Right lobe of liver (tissue), 6 donors: ENCODE data around the gene LDLRAD4. TPM values are rescaled to one million over a fixed set of nuclear protein-coding genes. Genes with fewer than 3 reads are reported as not detected.

Experiments used
- ATAC-seq, 4 donors: fragments of 200-7000 bp; cut with Tn5 transposase; one replicate each; pipeline ENCODE4 v1.9.1; 2020; ENCODE audit warnings: mild to moderate bottlenecking in 4 of 4, moderate library complexity in 4 of 4
- DNase-seq, 3 donors: peaks; one replicate each; pipeline ENCODE4 v3.0.0-alpha.2; 2020
- H3K27ac ChIP-seq, 3 donors: fragments of 200-600 bp; one replicate each; pipeline ENCODE4 v1.8.0; 2022
- H3K27me3 ChIP-seq, 2 donors: fragments of 200-600 bp; one replicate each; pipeline ENCODE4 v1.8.0; 2022
- H3K36me3 ChIP-seq, 4 donors: fragments of 200-600 bp; sonication (generic) in 1 of 4; one replicate each; pipeline versions ENCODE4 v1.5.1 to v1.8.0; 2017 to 2022; ENCODE audit warnings: control low read depth in 1 of 4
- H3K4me1 ChIP-seq, 4 donors: fragments of 200-600 bp; sonication (generic) in 1 of 4; one replicate each; pipeline versions ENCODE4 v1.5.1 to v1.8.0; 2017 to 2022; ENCODE audit warnings: control low read depth in 1 of 4
- H3K4me3 ChIP-seq, 3 donors: fragments of 200-600 bp; one replicate each; pipeline ENCODE4 v1.8.0; 2022
- H3K9me3 ChIP-seq, 4 donors: fragments of 200-600 bp; sonication (generic) in 1 of 4; one replicate each; pipeline versions ENCODE4 v1.5.1 to v1.8.0; 2017 to 2022; ENCODE audit warnings: control low read depth in 1 of 4
- POLR2A ChIP-seq: fragments of 450-650 bp; IDR thresholded peaks from one replicate; pipeline ENCODE4 v1.6.1; 2017; ENCODE audit warnings: antibody characterized with exemption, mild to moderate bottlenecking
- WGBS: methylation state at CpG from one replicate; pipeline ENCODE4 v1.1.6; 2018; ENCODE audit warnings: low coverage, low lambda C conversion rate; ENCODE audit not compliant: insufficient coverage; ENCODE audit errors: missing lambda C conversion rate; 5-methylcytosine and 5-hydroxymethylcytosine counted together
- intact Hi-C, 2 donors: fragments of 100-400 bp; cut with DNase I; formaldehyde crosslinking; loops; one replicate each; pipeline versions ENCODE4 v1.11.2 to v1.14.1; 2022
- total RNA-seq, 6 experiments: library from RNA; depleted of rRNA in 2 of 6; stranded (reverse); fragments of >200 nt in 2 of 6; fragmentation: NEBNext Ultra II Directional in 3 of 6; extraction: Animal tissue kit (Norgen Biotek cat#: 25700) in 3 of 6; gene quantifications; one replicate each; pipeline versions ENCODE4 v1.1.0 to v1.2.4, GENCODE V29; 2016 to 2023
- TF ChIP-seq, protein P1 (sequence below), 4 donors: fragments of 200-600 bp in 3 of 4; fragments of 450-650 bp in 1 of 4; IDR thresholded peaks; one replicate each; pipeline versions ENCODE4 v1.5.1 to v1.8.0; 2016 to 2022; ENCODE audit warnings: antibody characterized with exemption in 4 of 4, mild to moderate bottlenecking in 2 of 4
- donor health status: DM: no; HTN: yes; CAD: no.
- donor health status: DM: no; HTN: no; CAD: no.
- donor health status: DM: no; HTN: no; CAD: no.
- donor health status: DM: no; HTN: yes; CAD: no.
- donor health status: DM: no; HTN: yes; CAD: no.

LDLRAD4 gene
- total RNA-seq, 6 experiments from 2014 or later: 10.6 to 66.4 (median 18.7) TPM

DNA sequence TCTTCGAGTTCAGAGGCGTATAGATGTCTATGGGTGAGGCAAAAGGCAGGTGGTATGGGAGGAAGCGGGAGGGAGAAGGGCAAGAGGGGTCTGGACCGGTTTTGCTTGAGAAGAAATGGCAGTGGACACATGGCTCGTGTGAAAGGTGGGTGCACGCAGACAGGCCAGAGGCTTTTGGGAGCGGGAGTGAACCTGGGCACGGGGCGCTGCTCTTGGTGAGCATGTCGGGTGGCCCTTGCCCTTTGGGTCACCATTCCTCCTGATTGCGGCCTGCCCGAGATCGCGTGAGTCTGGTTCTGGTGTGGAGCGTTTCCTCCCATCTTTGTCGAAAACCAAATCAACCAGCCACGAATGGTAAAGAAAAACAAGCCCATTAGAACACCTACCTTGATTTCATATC, 12.6 kb downstream of the LDLRAD4 start:
- peak in 1 of 3 donors; percentile 25 for DNase-seq
- TF ChIP-seq POLR2A: no peak
- TF ChIP-seq, protein P1, sequence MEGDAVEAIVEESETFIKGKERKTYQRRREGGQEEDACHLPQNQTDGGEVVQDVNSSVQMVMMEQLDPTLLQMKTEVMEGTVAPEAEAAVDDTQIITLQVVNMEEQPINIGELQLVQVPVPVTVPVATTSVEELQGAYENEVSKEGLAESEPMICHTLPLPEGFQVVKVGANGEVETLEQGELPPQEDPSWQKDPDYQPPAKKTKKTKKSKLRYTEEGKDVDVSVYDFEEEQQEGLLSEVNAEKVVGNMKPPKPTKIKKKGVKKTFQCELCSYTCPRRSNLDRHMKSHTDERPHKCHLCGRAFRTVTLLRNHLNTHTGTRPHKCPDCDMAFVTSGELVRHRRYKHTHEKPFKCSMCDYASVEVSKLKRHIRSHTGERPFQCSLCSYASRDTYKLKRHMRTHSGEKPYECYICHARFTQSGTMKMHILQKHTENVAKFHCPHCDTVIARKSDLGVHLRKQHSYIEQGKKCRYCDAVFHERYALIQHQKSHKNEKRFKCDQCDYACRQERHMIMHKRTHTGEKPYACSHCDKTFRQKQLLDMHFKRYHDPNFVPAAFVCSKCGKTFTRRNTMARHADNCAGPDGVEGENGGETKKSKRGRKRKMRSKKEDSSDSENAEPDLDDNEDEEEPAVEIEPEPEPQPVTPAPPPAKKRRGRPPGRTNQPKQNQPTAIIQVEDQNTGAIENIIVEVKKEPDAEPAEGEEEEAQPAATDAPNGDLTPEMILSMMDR (IDR thresholded peaks at IDR 0.05): no peak
- Histone ChIP-seq H3K4me3 (no peak overlapping the region), H3K27me3 (no peaks in the 10 kb centered on the region), H3K4me1 (no peaks in the 10 kb centered on the region), H3K27ac (no peak overlapping the region), H3K9me3 (no peaks in the 10 kb centered on the region), H3K36me3 (no peaks in the 10 kb centered on the region)
- 90% methylated on average over 5 of the region's 17 CpGs for WGBS
- intact Hi-C loops: no loop called here
- ATAC-seq: no peak

DNA sequence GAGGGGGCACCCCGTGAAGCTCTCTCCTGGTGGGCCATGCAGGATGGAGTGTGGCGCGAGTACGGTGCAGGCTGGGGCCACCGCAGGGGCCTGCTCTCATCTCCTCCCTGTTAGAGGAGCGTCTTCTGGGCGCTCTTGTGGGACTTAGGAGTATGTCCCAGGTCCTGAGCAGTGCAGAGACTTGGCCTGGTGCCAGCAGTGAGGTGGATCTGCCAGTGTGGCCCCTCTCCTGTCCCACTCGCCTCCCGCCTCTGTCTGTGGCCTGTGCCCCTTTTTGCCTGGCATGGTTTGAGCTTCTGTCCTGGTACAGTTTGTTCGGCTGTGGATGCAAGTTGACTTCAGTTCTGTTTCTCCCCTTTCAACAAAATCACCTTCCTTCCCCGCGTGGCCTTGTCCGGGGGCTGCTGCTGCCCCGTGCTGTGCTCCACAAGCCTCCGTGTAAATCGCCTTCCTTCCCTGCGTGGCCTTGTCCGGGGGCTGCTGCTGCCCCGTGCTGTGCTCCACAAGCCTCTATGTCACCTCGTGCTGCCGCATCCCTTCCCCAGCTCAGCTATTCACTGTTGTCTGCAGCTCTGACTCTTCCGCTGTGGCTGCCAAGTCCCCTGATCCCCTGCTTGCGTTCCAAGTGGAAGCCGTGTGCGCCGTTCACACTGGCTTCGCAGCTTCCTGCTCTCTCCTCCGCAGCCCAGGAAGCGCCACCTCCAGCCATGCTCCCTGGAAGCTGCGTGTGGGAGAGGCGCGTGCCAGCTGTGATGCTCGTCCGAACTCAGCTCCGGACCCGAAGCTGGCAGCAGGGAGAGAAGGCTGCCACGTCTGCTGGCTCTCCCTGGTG, 13.7 kb downstream of the LDLRAD4 start:
- Histone ChIP-seq H3K4me3 (no peak overlapping the region), H3K9me3 (no peaks in the 10 kb centered on the region), H3K27me3 (no peaks in the 10 kb centered on the region), H3K4me1 (no peaks in the 10 kb centered on the region), H3K27ac (no peak overlapping the region), H3K36me3 (no peaks in the 10 kb centered on the region)
- DNase-seq: peak in 1 of 3 donors; percentile 52
- ATAC-seq: peak in 2 of 4 donors; percentile 5 to 21
- WGBS: 86% methylated on average over 19 of the region's 37 CpGs
- intact Hi-C loops: no loop called here
- TF ChIP-seq, protein P1 (IDR thresholded peaks at IDR 0.05): no peak
- no peak for TF ChIP-seq POLR2A

DNA sequence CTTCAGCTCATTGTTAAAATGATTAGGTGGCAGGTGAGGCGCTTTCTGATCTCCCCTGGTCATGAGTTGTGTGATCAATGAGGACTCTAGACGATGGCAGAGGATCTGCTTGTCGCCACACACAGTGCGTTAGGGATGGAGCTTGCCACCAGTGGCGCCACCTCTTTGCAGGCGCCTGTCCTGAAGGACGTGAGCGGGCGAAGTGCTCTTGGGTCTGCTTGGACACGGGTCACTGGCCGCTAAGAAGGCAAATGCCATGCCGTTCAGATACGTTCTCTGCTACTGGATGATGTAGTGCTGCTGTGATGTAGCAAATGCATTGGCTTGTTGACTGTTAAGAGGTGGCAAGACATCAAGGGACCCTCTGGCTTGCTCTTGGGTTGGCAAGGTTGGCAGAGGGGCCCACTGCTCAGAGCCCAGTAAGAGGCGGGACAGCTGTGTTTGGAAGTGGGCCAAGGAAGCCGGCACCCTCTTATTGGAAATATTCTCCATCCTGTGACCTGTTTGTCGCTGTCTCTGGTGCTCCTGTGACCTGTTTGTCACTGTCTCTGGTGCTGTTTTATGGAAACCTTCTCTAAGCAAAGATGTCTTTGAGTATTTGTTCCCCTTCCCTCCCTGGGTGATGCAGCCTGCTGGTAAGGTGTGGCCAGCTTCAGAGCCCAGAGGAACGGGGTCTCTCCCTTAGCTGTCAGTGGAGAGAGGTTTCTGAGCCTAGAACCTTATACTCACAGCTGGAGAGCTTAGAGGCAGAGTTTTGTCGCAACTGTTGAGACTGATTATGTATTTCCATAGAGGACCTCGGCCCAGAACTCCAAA, 14.6 kb downstream of the LDLRAD4 start:
- peak in 1 of 4 donors; percentile 5 for ATAC-seq
- WGBS: 100% methylated on average over 1 of the region's 19 CpGs
- no peaks in the 10 kb centered on the region for H3K27me3 ChIP-seq
- no peak overlapping the region for H3K27ac ChIP-seq
- no peak for TF ChIP-seq POLR2A
- TF ChIP-seq, protein P1 (IDR thresholded peaks at IDR 0.05): no peak
- intact Hi-C loops: no loop called here
- H3K36me3 ChIP-seq: no peaks in the 10 kb centered on the region
- no peaks in the 10 kb centered on the region for H3K4me1 ChIP-seq
- peak in 1 of 3 donors; percentile 35 for DNase-seq
- H3K4me3 ChIP-seq: no peak overlapping the region
- H3K9me3 ChIP-seq: no peaks in the 10 kb centered on the region

DNA sequence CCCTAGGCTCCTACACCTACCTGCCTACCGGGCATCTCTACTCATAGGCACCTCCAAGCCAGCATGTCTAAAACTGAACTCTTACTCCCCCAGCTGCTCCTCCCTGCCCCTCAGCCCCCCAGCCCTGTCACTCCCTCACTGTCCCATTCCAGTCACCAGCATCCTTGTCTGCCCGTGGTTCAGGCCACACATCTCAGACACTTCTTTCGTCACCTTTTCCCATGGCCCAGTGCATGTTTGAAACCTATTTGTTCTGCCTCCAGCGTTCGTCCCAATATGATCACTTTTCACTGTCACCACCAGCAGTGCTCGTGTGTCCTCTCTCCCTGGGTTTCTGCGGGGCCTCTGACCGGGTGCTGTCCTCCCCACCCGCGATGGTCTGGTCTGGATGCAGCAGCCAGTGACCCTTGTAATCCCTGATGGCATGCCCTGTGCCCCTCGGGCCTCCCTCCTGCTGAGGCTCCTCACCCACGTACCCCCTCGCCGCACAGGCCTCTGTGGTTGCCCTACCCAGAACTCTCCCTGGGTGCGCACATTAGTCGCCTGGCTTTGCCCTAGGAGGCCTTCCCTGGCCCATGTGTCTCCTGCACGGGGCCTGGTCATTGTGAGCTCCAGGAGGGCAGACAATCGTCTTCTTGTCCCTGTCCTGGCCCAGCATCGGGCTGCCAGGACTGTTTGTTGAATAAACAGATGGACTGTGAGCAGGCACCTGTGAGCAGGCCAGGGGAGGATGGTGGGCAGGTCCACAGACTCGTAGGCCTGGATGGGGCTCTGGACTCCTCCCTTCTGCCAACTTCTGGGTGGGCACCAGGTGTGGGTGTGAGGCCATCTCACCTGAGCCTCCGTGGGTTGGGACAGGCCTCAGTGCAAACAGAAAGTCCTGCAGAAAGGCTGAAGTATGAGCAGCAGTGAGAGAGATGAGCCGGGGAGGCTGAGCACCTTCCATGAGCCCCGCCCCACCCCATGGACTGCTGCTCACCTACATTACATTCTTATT, 15.5 kb downstream of the LDLRAD4 start:
- no peaks in the 10 kb centered on the region for H3K27me3 ChIP-seq
- H3K4me1 ChIP-seq: no peaks in the 10 kb centered on the region
- 68% methylated on average over 16 of the region's 23 CpGs for WGBS
- intact Hi-C loops: no loop called here
- DNase-seq (peak in 2 of 3 donors; percentile 47 to 48), ATAC-seq (peak in 3 of 4 donors; percentile 37 to 43 (median 40))
- no peak overlapping the region for H3K4me3 ChIP-seq
- TF ChIP-seq POLR2A: no peak
- TF ChIP-seq, protein P1 (IDR thresholded peaks at IDR 0.05): no peak
- no peaks in the 10 kb centered on the region for H3K36me3 ChIP-seq
- no peak overlapping the region for H3K27ac ChIP-seq
- no peaks in the 10 kb centered on the region for H3K9me3 ChIP-seq
